Brain microvascular endothelial cell (primary cell): Measurements from ENCODE around the gene RBMS1.

Source experiments
- DNase-seq: peaks from one replicate; pipeline ENCODE4 v3.0.0-alpha.2; 2020
- H3K27ac ChIP-seq: fragments of 250-450 bp; sonication (Bioruptor Pico); 2 replicates; pipeline ENCODE4 v1.5.1; 2020; ENCODE audit warnings: mild to moderate bottlenecking, moderate library complexity
- H3K27me3 ChIP-seq: fragments of 250-450 bp; sonication (Bioruptor Pico); replicated peaks from 2 replicates; pipeline ENCODE4 v1.5.1; 2020; ENCODE audit warnings: mild to moderate bottlenecking
- H3K36me3 ChIP-seq: fragments of 250-450 bp; sonication (Bioruptor Pico); replicated peaks from 2 replicates; pipeline ENCODE4 v1.5.1; 2020; ENCODE audit warnings: mild to moderate bottlenecking
- H3K4me3 ChIP-seq: 2 replicates; pipeline ENCODE4 v1.5.1; 2011; ENCODE audit warnings: low read depth, mild to moderate bottlenecking, control low read depth, low read length, moderate library complexity
- in situ Hi-C: cut with HindIII; loops from 2 replicates; pipeline ENCODE4 v1.10.0; 2017; ENCODE audit warnings: low sequenced_read_pairs, low pct_ligation_motif_present
- TF ChIP-seq, protein P1 (sequence below): IDR thresholded peaks from 2 replicates; pipeline ENCODE4 v1.5.1; 2011; ENCODE audit warnings: low read depth, mild to moderate bottlenecking, moderate library complexity, low read length, control low read depth, inconsistent platforms; ENCODE audit errors: missing control alignments

The RBMS1 gene

DNA sequence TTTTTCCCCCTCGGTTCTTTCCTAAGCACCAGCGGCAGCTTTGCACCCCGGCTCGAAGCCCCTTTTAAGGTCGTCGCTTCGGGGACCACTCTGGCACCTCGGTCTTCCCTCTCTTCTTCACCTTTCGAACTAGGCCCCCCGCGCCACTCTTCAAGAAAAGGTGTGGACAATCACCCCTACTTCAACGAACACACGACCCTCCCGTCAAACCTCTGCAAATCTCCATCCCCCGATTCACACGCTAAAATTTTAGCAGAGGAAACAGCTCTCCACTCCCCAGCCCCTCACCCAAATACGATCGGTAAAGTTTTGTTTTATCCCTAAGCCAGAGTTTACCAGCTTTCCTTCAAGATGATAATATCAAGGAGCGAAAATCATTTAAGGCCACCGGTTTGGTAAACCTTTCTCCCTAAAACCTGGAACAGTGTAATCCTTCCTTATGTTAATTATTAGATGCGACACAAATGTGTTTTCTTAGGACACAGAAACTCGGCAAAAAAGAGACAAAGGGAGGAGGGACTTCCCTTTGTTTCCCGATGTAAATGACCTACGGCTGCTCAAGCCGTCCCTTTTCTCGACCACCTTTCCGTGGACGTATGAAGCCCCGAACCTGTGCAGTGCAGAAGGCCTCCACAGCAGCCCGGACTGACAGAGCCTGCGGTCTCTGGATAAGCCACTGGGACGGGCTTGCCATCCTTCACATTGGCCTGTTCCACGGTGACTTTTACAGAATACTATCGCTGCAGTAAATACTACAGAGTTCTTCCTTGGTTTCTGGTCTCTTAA, 85.2 kb downstream of the RBMS1 start:
- TF ChIP-seq, protein P1, sequence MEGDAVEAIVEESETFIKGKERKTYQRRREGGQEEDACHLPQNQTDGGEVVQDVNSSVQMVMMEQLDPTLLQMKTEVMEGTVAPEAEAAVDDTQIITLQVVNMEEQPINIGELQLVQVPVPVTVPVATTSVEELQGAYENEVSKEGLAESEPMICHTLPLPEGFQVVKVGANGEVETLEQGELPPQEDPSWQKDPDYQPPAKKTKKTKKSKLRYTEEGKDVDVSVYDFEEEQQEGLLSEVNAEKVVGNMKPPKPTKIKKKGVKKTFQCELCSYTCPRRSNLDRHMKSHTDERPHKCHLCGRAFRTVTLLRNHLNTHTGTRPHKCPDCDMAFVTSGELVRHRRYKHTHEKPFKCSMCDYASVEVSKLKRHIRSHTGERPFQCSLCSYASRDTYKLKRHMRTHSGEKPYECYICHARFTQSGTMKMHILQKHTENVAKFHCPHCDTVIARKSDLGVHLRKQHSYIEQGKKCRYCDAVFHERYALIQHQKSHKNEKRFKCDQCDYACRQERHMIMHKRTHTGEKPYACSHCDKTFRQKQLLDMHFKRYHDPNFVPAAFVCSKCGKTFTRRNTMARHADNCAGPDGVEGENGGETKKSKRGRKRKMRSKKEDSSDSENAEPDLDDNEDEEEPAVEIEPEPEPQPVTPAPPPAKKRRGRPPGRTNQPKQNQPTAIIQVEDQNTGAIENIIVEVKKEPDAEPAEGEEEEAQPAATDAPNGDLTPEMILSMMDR: no peak
- Histone ChIP-seq H3K4me3 (peak overlapping the region; percentile 47), H3K27ac (peak overlapping the region; percentile 86), H3K27me3 (no peaks in the 10 kb centered on the region), H3K36me3 (no peaks in the 10 kb centered on the region)
- no peak for DNase-seq
- in situ Hi-C loops: no loop called here

DNA sequence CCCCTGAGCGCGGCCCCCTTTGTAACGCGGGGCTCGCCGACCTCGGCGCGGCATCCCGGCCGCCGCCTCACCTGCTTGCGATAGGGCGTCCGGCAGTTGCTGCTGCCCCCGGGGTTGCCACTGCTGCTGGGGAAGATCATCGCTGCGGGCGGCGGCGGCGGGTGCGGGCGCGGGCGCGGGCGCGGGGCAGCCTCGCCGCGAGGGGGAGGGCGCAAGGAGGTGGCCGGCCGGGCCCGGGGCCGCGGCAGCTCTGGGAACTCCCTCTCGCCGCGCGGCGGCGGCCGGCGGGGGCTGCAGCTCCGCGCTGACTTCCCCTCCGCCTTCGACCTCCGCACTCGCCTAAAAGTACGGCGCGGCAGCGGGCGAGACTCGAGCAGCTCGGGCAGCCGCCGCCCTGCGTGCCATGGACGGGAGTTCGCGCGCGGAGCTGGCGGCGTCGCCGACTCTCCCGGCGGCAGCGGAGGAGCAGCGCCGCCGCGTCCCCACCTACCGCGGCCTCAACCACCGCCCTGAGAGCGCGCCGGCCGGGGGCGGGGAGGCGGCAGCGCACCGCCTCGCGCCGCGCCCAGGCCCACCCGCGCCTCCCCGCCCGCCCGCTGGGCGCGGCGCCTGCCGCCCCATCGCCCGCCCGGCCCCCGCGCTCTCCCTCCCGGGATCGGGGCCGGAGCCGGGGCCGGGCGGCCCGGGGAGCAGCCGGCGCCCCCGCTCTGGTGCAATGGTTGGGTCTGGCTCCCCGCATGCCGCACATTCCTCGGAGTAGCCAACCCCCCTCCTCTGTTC, 86.0 kb downstream of the RBMS1 start:
- Histone ChIP-seq H3K27ac (peak overlapping the region; percentile 86), H3K27me3 (no peaks in the 10 kb centered on the region), H3K4me3 (peak overlapping the region; percentile 76), H3K36me3 (no peaks in the 10 kb centered on the region)
- TF ChIP-seq, protein P1: no peak
- peak; percentile 35 for DNase-seq
- in situ Hi-C loops: no loop called here

GRCh38 chr2:160406591-160407392, 86.8 kb downstream of the RBMS1 start:
- peak overlapping the region; percentile 86 for H3K27ac ChIP-seq
- H3K36me3 ChIP-seq: no peaks in the 10 kb centered on the region
- in situ Hi-C loops: no loop called here
- no peaks in the 10 kb centered on the region for H3K27me3 ChIP-seq
- TF ChIP-seq, protein P1: no peak
- peak; percentile 80 for DNase-seq
- H3K4me3 ChIP-seq: peak overlapping the region; percentile 76

DNA sequence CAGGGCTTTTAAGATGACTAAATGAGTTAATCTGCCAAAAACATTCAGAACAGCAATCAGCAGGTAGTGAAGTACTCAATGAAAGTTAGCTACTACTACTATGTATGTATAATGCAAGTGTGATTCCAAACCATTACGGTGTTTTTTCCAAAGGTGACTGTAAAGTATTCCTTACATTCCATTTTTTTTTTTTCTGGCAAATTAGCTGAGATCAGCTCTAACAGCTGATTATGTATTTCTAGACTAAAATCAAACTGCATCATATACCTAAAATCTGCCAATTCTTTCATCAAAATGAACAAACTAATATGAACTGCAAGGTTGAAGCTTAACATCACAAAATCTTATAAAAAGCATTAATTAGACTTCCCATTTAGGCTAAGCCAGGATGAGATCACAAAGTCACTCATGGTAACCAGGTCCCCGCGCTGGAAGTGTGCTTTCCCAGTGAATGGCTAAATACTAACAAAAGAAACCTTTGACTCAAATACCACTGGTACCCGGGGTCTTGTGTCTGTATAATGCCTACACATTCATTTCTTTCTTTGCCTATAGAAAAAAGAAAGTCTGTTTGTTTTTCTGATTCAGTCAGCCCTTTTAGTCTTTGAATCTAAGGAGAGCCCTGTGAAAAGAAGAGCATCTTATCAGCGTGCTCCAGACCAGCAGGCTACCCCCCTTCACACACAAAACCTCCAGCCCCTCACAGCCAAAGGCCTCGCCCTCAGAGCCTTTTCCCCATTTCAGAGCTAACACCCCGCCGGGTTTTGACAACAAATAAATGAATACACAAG, 88.3 kb downstream of the RBMS1 start:
- DNase-seq: no peak
- H3K36me3 ChIP-seq: no peaks in the 10 kb centered on the region
- in situ Hi-C loops: no loop called here
- TF ChIP-seq, protein P1: no peak
- H3K4me3 ChIP-seq: peak overlapping the region; percentile 76
- peak overlapping the region; percentile 86 for H3K27ac ChIP-seq
- H3K27me3 ChIP-seq: no peaks in the 10 kb centered on the region
